IPS-NIHi7 (cell line): Measurements from ENCODE around the gene AGAP1.

ENCODE experiments used
- DNase-seq: peaks from one replicate; pipeline ENCODE4 v3.0.0; 2012; ENCODE audit warnings: mixed read lengths; ENCODE audit errors: extremely low spot score

Gene AGAP1

GRCh38 chr2:236159778-236160170 lies 665.9 kb downstream of the AGAP1 start:
- no peak for DNase-seq

GRCh38 chr2:236160366-236161081 lies 666.7 kb downstream of the AGAP1 start:
- DNase-seq = peak; percentile 20

- DNase-seq = no peak
These were observed 667.2 kb downstream of the AGAP1 start for GRCh38 chr2:236161082-236161462.

GRCh38 chr2:236161531-236161930 lies 667.7 kb downstream of the AGAP1 start:
- DNase-seq = no peak

GRCh38 chr2:236162031-236162845 lies 668.4 kb downstream of the AGAP1 start:
- DNase-seq = no peak

GRCh38 chr2:236162882-236163470 lies 669.1 kb downstream of the AGAP1 start:
- DNase-seq = peak; percentile 30

GRCh38 chr2:236163471-236164200 lies 669.8 kb downstream of the AGAP1 start:
- peak; percentile 35 for DNase-seq

GRCh38 chr2:236164201-236164924 lies 670.5 kb downstream of the AGAP1 start:
- peak; percentile 67 for DNase-seq

- DNase-seq = no peak
These were observed 671.3 kb downstream of the AGAP1 start for GRCh38 chr2:236164925-236165841.

- no peak for DNase-seq
These were observed 672.3 kb downstream of the AGAP1 start for GRCh38 chr2:236165842-236166795.

GRCh38 chr2:236166796-236167296 lies 673.0 kb downstream of the AGAP1 start:
- no peak for DNase-seq

- peak; percentile 38 for DNase-seq
These were observed 673.7 kb downstream of the AGAP1 start for GRCh38 chr2:236167297-236168109.

- peak; percentile 91 for DNase-seq
These were observed 674.6 kb downstream of the AGAP1 start, which contains the start of gene GBX2 for GRCh38 chr2:236168110-236169080. TSS of gene GBX2 (minus strand) at chr2:236168386. CDS start at chr2:236167971, 415 bp downstream.

- DNase-seq = peak; percentile 34
These were observed 675.4 kb downstream of the AGAP1 start for GRCh38 chr2:236169151-236169721.

- peak; percentile 39 for DNase-seq
These were observed 676.1 kb downstream of the AGAP1 start for GRCh38 chr2:236169741-236170589.
